ENCODE data around the gene TMEM233. TPM values are rescaled to one million over a fixed set of nuclear protein-coding genes. Genes with fewer than 3 reads are reported as not detected.
"Not testable (repeated sequence)": the region's sequence is repeated elsewhere in the genome, so short reads cannot be mapped to it uniquely, and the experiment has no call there.

TMEM233 gene
- total and polyA plus RNA-seq, 10 of the 15 experiments (the other 5 are each of a cell fraction or from before 2014, with no cell fraction given) = not detected

DNA sequence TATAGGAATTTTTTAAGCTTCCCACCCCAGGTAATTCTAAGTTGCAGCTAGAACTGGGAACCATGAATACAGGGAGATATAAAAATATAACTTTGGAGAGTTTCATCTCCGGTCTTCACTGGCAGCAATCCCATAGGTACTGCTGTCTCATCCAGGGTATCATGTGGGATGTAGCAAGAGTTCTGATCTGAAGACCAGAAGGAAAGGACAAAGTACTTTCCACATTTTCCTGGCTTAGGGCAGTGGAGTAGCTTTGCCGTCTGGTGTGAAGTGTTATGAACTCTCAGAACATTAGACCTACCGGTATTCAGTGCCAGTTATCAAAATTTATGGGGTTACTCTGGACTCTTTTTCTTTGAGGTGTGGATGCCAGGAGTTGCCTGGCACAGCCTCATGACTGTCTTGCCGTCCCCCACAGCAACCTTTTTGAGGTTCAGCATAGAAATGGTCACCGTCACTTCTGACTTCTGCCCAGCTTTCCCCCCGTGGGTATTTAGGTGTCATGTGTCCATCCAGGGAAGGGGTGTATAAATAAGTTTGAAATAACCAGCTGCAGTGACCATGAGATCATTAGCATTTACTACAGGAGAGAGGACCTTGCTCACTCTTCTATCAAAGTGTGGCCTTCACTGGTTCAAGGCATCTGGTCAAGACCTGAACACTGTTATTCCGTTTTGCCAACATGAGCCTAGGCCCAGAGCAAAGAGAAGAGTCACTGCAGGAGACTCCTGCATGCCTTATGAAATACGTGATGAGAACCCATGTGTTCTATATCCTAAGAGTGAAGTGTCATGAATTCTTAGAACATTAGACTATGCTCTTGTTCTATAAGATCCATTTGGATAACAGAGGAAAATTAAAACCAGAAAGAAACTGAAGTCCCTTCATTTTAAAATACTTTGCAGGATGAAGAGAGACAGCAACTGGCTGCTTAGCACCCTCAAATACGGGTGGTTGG lies 22.2 kb downstream of the TMEM233 start (continued):
- TF ChIP-seq, protein P1, sequence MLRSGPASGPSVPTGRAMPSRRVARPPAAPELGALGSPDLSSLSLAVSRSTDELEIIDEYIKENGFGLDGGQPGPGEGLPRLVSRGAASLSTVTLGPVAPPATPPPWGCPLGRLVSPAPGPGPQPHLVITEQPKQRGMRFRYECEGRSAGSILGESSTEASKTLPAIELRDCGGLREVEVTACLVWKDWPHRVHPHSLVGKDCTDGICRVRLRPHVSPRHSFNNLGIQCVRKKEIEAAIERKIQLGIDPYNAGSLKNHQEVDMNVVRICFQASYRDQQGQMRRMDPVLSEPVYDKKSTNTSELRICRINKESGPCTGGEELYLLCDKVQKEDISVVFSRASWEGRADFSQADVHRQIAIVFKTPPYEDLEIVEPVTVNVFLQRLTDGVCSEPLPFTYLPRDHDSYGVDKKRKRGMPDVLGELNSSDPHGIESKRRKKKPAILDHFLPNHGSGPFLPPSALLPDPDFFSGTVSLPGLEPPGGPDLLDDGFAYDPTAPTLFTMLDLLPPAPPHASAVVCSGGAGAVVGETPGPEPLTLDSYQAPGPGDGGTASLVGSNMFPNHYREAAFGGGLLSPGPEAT (IDR thresholded peaks at IDR 0.05; ENCODE audit: low read depth) = no peak
- TF ChIP-seq, protein P2, sequence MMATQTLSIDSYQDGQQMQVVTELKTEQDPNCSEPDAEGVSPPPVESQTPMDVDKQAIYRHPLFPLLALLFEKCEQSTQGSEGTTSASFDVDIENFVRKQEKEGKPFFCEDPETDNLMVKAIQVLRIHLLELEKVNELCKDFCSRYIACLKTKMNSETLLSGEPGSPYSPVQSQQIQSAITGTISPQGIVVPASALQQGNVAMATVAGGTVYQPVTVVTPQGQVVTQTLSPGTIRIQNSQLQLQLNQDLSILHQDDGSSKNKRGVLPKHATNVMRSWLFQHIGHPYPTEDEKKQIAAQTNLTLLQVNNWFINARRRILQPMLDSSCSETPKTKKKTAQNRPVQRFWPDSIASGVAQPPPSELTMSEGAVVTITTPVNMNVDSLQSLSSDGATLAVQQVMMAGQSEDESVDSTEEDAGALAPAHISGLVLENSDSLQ (IDR thresholded peaks at IDR 0.05) = no peak
- TF ChIP-seq SREBF2 (IDR thresholded peaks at IDR 0.05; ENCODE audit: low read length) = no peak

GRCh38 chr12:119618328-119618896 lies 24.8 kb downstream of the TMEM233 start:
- H2AFZ ChIP-seq (ENCODE audit: control insufficient read depth, low read depth, low read length); CTCF ChIA-PET; in situ Hi-C loops (cut with MboI); ATAC-seq; H3K4me1 ChIP-seq (ENCODE audit: control insufficient read depth, insufficient read depth, low read length); H3K36me3 ChIP-seq (ENCODE audit: control insufficient read depth in 2 of 2, insufficient read depth in 2 of 2, low read length in 1 of 2); SMC1A ChIA-PET (ENCODE audit: uncharacterized antibody, unreplicated experiment); H4K20me1 ChIP-seq (ENCODE audit: control insufficient read depth, insufficient read depth); POLR2A ChIA-PET; DNase-seq (ENCODE audit: low read depth, low spot score); FAIRE-seq; intact Hi-C loops (cut with micrococcal nuclease; ENCODE audit: unreplicated experiment); H3K9me3 ChIP-seq (replicated peaks; ENCODE audit: control insufficient read depth, insufficient read depth, low read length); H3K4me3 ChIP-seq; H3K27me3 ChIP-seq (replicated peaks in 1 of 2; ENCODE audit: control insufficient read depth in 2 of 2, insufficient read depth in 2 of 2, low read length in 1 of 2); RAD21 ChIA-PET (ENCODE audit: unreplicated experiment); H3K4me2 ChIP-seq (ENCODE audit: control insufficient read depth, insufficient read depth); H3K27ac ChIP-seq (ENCODE audit: control insufficient read depth, insufficient read depth); H3K9ac ChIP-seq (ENCODE audit: control insufficient read depth, insufficient read depth, low read length); BruUV-seq (replicated peaks); H3K79me2 ChIP-seq (ENCODE audit: control insufficient read depth, insufficient read depth, low read length): not testable (repeated sequence)
- 0% methylated on average over 1 of the region's 1 CpG for WGBS (ENCODE audit: insufficient coverage, insufficient replicate concordance, low lambda C conversion rate, missing lambda C conversion rate)

All from GM12878 (cell line).